Renal pelvis (tissue), 3 donors: ENCODE data around the gene SELENBP1. TPM values are rescaled to one million over a fixed set of nuclear protein-coding genes. Genes with fewer than 3 reads are reported as not detected.

Source experiments
- polyA plus RNA-seq, 3 donors: library from polyadenylated mRNA; unstranded; fragments of 120-200 nt; gene quantifications; one replicate each; pipeline ENCODE4 v1.2.1, GENCODE V29; 2013; ENCODE audit not compliant: insufficient read length in 3 of 3

Gene SELENBP1
- polyA plus RNA-seq, 3 donors = 49.4 to 51.2 (median 50.7) TPM

Other genes with a start within 250 kb of the SELENBP1 start
- gene SEMA6C, start 226.1 kb downstream of the SELENBP1 start, polyA plus RNA-seq = 10 to 100 TPM; 27.5 to 37.6 (median 33.3) TPM
- 1 to 10 TPM; 1.2 to 2.1 (median 1.3) TPM for gene TNFAIP8L2, start 216.1 kb downstream of the SELENBP1 start, polyA plus RNA-seq
- 10 to 100 TPM; 16.5 to 17.3 (median 16.7) TPM for gene LYSMD1, start 206.8 kb downstream of the SELENBP1 start, polyA plus RNA-seq
- gene SCNM1, start 206.6 kb downstream of the SELENBP1 start, polyA plus RNA-seq = 10 to 100 TPM; 41.1 to 45.6 (median 45.2) TPM
- 1 to 10 TPM; 1.1 to 2.4 (median 1.5) TPM for gene TMOD4, start 196.7 kb downstream of the SELENBP1 start, polyA plus RNA-seq
- gene VPS72, start 182.5 kb downstream of the SELENBP1 start, polyA plus RNA-seq = 10 to 100 TPM; 72.3 to 75.9 (median 73.5) TPM
- gene PIP5K1A, start 174.2 kb downstream of the SELENBP1 start, polyA plus RNA-seq = 10 to 100 TPM; 61.7 to 89.4 (median 74.3) TPM
- 100 to 1,000 TPM; 166 to 188 (median 183) TPM for gene PSMD4, start 118.0 kb downstream of the SELENBP1 start, polyA plus RNA-seq
- gene ZNF687, start 90.4 kb downstream of the SELENBP1 start, polyA plus RNA-seq = 10 to 100 TPM; 25.2 to 30.0 (median 27.5) TPM
- 10 to 100 TPM; 63.5 to 72.7 (median 70.2) TPM for gene PI4KB, start 45.3 kb downstream of the SELENBP1 start, polyA plus RNA-seq
- gene RFX5, start 25.5 kb downstream of the SELENBP1 start, polyA plus RNA-seq = 10 to 100 TPM; 42.7 to 47.1 (median 42.8) TPM
- 100 to 1,000 TPM; 248 to 283 (median 257) TPM for gene PSMB4, start 26.9 kb upstream of the SELENBP1 start, polyA plus RNA-seq
- 100 to 1,000 TPM in 2 of 3 donors, 10 to 100 TPM in 1; 94.8 to 158 (median 150) TPM for gene POGZ, start 86.8 kb upstream of the SELENBP1 start, polyA plus RNA-seq
- gene CGN, start 138.7 kb upstream of the SELENBP1 start, polyA plus RNA-seq = 10 to 100 TPM; 44.1 to 58.9 (median 50.9) TPM
- gene TUFT1, start 167.6 kb upstream of the SELENBP1 start, polyA plus RNA-seq = 10 to 100 TPM in 2 of 3 donors, 1 to 10 TPM in 1; 8.8 to 14.1 (median 11.7) TPM
- 10 to 100 TPM; 18.4 to 28.1 (median 27.0) TPM for gene SNX27, start 239.3 kb upstream of the SELENBP1 start, polyA plus RNA-seq